Renal cortex interstitium (tissue), 11 donors: ENCODE measurements around the gene ENOX1. TPM values are rescaled to one million over a fixed set of nuclear protein-coding genes. Genes with fewer than 3 reads are reported as not detected.

Source experiments
- DNase-seq, 11 donors: peaks; one replicate each; pipeline ENCODE4 v3.0.0-alpha.2; 2013; ENCODE audit warnings: low read depth in 9 of 11, low spot score in 4 of 11; ENCODE audit errors: extremely low read depth in 1 of 11
- polyA plus RNA-seq, 3 donors: library from polyadenylated mRNA; unstranded; fragments of 120-200 nt; gene quantifications; one replicate each; pipeline ENCODE4 v1.2.1, GENCODE V29; 2013; ENCODE audit not compliant: insufficient read length in 3 of 3

ENOX1 gene
- polyA plus RNA-seq, 3 donors = 8.4 to 11.1 (median 9.7) TPM

- no peak for DNase-seq
These were observed 307.9 kb downstream of the ENOX1 start for GRCh38 chr13:43478902-43479301.

GRCh38 chr13:43478211-43478610 lies 308.6 kb downstream of the ENOX1 start:
- no peak for DNase-seq

GRCh38 chr13:43475140-43475539 lies 311.6 kb downstream of the ENOX1 start:
- DNase-seq = no peak

- DNase-seq = no peak
These were observed 313.3 kb downstream of the ENOX1 start for GRCh38 chr13:43473437-43473836.

- DNase-seq = no peak
These were observed 313.8 kb downstream of the ENOX1 start for GRCh38 chr13:43472980-43473379.

- no peak for DNase-seq
These were observed 314.4 kb downstream of the ENOX1 start for GRCh38 chr13:43472339-43472738.

GRCh38 chr13:43470610-43471009 lies 316.2 kb downstream of the ENOX1 start:
- DNase-seq = no peak

GRCh38 chr13:43469791-43470190 lies 317.0 kb downstream of the ENOX1 start:
- DNase-seq = no peak

- DNase-seq = no peak
These were observed 322.1 kb downstream of the ENOX1 start for GRCh38 chr13:43464578-43465264.

GRCh38 chr13:43448605-43449336 lies 338.0 kb downstream of the ENOX1 start:
- DNase-seq = no peak

GRCh38 chr13:43446126-43446525 lies 340.6 kb downstream of the ENOX1 start:
- DNase-seq = no peak

GRCh38 chr13:43445668-43446067 lies 341.1 kb downstream of the ENOX1 start:
- DNase-seq = no peak

GRCh38 chr13:43444081-43444480 lies 342.7 kb downstream of the ENOX1 start:
- DNase-seq = no peak

GRCh38 chr13:43441899-43442499 lies 344.8 kb downstream of the ENOX1 start:
- DNase-seq = no peak

GRCh38 chr13:43441464-43441863 lies 345.3 kb downstream of the ENOX1 start:
- DNase-seq = no peak

- no peak for DNase-seq
These were observed 352.6 kb downstream of the ENOX1 start for GRCh38 chr13:43434191-43434590.

- no peak for DNase-seq
These were observed 353.1 kb downstream of the ENOX1 start for GRCh38 chr13:43433691-43434141.

GRCh38 chr13:43432958-43433357 lies 353.8 kb downstream of the ENOX1 start:
- DNase-seq = no peak

GRCh38 chr13:43431841-43432240 lies 354.9 kb downstream of the ENOX1 start:
- DNase-seq = no peak

- no peak for DNase-seq
These were observed 355.5 kb downstream of the ENOX1 start for GRCh38 chr13:43431290-43431716.
